Colonic mucosa (tissue), 4 donors: ENCODE results near the gene PIGN. TPM values are rescaled to one million over a fixed set of nuclear protein-coding genes. Genes with fewer than 3 reads are reported as not detected.

ENCODE experiments used
- DNase-seq: peaks from one replicate; pipeline ENCODE4 v3.0.0-alpha.2; 2020
- H3K27ac ChIP-seq: fragments of 200-600 bp; one replicate; pipeline ENCODE4 v1.8.0; 2021
- H3K27me3 ChIP-seq: fragments of 200-600 bp; one replicate; pipeline ENCODE4 v1.8.0; 2021
- H3K36me3 ChIP-seq: fragments of 200-600 bp; one replicate; pipeline ENCODE4 v1.8.0; 2021
- H3K4me1 ChIP-seq: fragments of 200-600 bp; one replicate; pipeline ENCODE4 v1.8.0; 2021; ENCODE audit warnings: mild to moderate bottlenecking
- H3K4me3 ChIP-seq: fragments of 200-600 bp; one replicate; pipeline ENCODE4 v1.8.0; 2021
- H3K9ac ChIP-seq, 2 donors: one replicate each; pipeline ENCODE4 v1.7.0; 2013; ENCODE audit warnings: control low read depth in 2 of 2, low read depth in 2 of 2, low read length in 2 of 2
- H3K9me3 ChIP-seq: fragments of 200-600 bp; one replicate; pipeline ENCODE4 v1.8.0; 2021
- intact Hi-C: fragments of 100-400 bp; cut with DNase I; formaldehyde crosslinking; loops from one replicate; pipeline ENCODE4 v1.14.1; 2022
- total RNA-seq, 2 donors: library from RNA; stranded (reverse); fragmentation: NEBNext Ultra II Directional in 1 of 2; extraction: Animal tissue kit (Norgen Biotek cat#: 25700) in 1 of 2; gene quantifications; one replicate each; pipeline ENCODE4 v1.2.1, GENCODE V29; 2021
- TF ChIP-seq, protein P1 (sequence below): fragments of 200-600 bp; IDR thresholded peaks from one replicate; pipeline ENCODE4 v1.8.0; 2022; ENCODE audit warnings: antibody characterized with exemption, mild to moderate bottlenecking
- donor health status: healthy.
- donor health status: DM: no; HTN: no; CAD: no.
- donor health status: DM: no; HTN: no; CAD: no.

PIGN gene
- total RNA-seq, 2 donors from 2014 or later = 30.1 to 37.9 TPM

DNA sequence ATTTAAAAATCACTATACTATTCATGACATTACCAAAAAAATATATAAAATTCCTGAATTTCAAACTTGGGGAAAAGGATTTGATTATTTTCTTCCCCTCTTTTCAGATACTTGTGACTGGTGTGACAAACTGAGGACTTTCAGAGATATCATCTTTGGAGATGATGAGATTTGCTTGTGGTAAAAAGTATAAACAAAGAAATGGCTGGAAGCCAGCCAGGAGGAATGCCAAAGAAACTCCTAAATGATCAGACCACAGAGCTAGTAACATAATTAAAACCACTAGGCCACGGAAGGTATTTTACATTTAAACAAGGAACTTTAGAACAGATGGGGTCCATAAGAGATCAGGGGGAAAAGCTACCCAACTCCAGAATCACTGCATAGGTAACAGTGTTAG is 58.7 kb downstream of the PIGN start:
- TF ChIP-seq, protein P1, sequence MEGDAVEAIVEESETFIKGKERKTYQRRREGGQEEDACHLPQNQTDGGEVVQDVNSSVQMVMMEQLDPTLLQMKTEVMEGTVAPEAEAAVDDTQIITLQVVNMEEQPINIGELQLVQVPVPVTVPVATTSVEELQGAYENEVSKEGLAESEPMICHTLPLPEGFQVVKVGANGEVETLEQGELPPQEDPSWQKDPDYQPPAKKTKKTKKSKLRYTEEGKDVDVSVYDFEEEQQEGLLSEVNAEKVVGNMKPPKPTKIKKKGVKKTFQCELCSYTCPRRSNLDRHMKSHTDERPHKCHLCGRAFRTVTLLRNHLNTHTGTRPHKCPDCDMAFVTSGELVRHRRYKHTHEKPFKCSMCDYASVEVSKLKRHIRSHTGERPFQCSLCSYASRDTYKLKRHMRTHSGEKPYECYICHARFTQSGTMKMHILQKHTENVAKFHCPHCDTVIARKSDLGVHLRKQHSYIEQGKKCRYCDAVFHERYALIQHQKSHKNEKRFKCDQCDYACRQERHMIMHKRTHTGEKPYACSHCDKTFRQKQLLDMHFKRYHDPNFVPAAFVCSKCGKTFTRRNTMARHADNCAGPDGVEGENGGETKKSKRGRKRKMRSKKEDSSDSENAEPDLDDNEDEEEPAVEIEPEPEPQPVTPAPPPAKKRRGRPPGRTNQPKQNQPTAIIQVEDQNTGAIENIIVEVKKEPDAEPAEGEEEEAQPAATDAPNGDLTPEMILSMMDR = no peak
- Histone ChIP-seq H3K4me3 (no peak overlapping the region), H3K27ac (no peak overlapping the region), H3K27me3 (no peaks in the 10 kb centered on the region), H3K4me1 (no peaks in the 10 kb centered on the region), H3K9me3 (no peaks in the 10 kb centered on the region), H3K36me3 (no peaks in the 10 kb centered on the region), H3K9ac (no peak overlapping the region)
- no peak for DNase-seq
- intact Hi-C loops = loop anchor here (5.0 to 10.0 kb wide), 3 partner anchors 223 to 553 kb away; no protein-coding TSS in a partner anchor

DNA sequence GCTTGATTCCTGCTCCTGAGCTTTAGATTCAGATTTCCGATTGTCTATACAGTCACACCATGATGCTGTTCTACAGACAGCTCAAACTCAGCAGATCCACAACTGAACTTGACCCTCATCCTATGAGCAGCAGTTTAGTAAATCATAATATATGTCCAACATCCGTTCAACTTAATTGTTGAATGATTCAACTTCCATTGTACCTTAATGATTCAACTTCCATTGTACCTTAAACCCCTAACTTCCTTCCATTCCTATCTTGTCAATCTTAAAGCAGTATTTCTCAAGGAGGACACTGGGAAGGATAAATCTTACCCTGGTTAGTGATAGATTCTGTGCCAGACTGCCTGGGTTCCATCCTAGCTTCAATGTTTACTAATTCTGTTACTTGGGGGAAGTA is 60.1 kb downstream of the PIGN start:
- Histone ChIP-seq H3K27ac (no peak overlapping the region), H3K9ac (no peak overlapping the region), H3K36me3 (no peaks in the 10 kb centered on the region), H3K4me3 (no peak overlapping the region), H3K27me3 (no peaks in the 10 kb centered on the region), H3K9me3 (no peaks in the 10 kb centered on the region), H3K4me1 (no peaks in the 10 kb centered on the region)
- intact Hi-C loops = loop anchor here (5.0 to 10.0 kb wide), 3 partner anchors 222 to 552 kb away; no protein-coding TSS in a partner anchor
- TF ChIP-seq, protein P1 = no peak
- DNase-seq = no peak

DNA sequence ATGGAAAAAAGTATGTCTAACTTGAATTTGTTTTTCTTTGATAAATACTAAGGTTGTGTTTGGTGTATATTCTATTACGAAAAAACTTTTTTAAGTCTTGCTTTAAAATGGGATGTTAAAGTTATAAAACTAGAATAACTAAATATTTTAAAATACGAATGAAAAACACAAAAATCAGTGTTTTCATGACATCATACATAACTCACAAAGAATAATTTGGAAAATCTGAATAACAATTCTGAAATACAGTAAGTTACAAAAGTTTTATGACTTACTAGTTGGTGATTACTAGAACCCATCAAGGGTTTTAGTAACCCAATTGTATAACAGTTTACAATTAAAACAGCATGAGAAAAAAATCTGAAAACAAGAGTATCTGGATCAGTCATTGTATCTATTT is 61.2 kb downstream of the PIGN start:
- intact Hi-C loops = loop anchor here (5.0 to 10.0 kb wide), 3 partner anchors 221 to 551 kb away; no protein-coding TSS in a partner anchor
- no peaks in the 10 kb centered on the region for H3K27me3 ChIP-seq
- H3K27ac ChIP-seq = no peak overlapping the region
- H3K9me3 ChIP-seq = no peaks in the 10 kb centered on the region
- H3K36me3 ChIP-seq = no peaks in the 10 kb centered on the region
- no peak overlapping the region for H3K9ac ChIP-seq
- TF ChIP-seq, protein P1 = no peak
- no peaks in the 10 kb centered on the region for H3K4me1 ChIP-seq
- DNase-seq = no peak
- no peak overlapping the region for H3K4me3 ChIP-seq

DNA sequence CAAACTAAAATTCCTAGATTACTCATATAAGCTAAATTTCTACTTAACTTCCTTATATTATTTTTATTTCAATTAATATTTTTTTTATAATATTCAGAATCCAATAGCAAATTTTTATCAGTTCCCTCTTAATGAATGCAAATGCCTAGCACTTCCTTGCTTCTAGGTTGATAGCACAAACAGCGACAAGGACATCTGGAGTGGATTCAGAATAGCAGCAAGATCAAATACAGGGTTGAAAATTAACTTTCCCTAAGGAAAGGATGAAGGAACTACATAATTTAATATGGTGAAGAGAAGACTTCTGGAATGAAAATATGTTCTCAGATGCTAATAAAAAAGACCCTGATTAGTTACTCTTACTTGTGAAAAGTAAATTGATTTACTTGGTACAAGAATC is 64.5 kb downstream of the PIGN start:
- Histone ChIP-seq H3K9me3 (no peaks in the 10 kb centered on the region), H3K9ac (no peak overlapping the region), H3K27me3 (no peaks in the 10 kb centered on the region), H3K4me3 (no peak overlapping the region), H3K27ac (no peak overlapping the region), H3K4me1 (no peaks in the 10 kb centered on the region), H3K36me3 (no peaks in the 10 kb centered on the region)
- intact Hi-C loops = loop anchor here (10.0 kb wide), 2 partner anchors 218 to 548 kb away; no protein-coding TSS in a partner anchor
- TF ChIP-seq, protein P1 = no peak
- no peak for DNase-seq

DNA sequence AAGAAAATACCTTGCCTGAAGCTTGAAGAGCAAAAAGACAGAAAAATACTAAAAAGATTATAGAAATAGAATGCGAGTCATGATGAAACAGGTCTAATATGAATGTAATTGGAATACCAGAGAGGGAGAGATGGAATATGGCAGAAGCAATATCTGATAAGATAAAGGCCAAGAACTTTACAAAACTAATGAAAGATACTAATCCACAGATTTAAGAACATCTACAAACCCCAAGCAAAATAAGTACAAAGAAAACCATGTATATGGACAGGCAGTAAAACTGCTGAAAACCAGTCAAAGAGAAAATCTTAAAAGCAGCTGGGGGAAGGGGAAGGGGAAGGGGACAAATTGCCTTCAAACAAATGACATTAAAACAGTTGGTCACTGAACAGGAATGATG is 67.0 kb downstream of the PIGN start:
- DNase-seq = no peak
- TF ChIP-seq, protein P1 = no peak
- Histone ChIP-seq H3K27ac (no peak overlapping the region), H3K9ac (no peak overlapping the region), H3K27me3 (no peaks in the 10 kb centered on the region), H3K9me3 (no peaks in the 10 kb centered on the region), H3K4me1 (no peaks in the 10 kb centered on the region), H3K36me3 (no peaks in the 10 kb centered on the region), H3K4me3 (no peak overlapping the region)
- intact Hi-C loops = loop anchor here (10.0 kb wide), 2 partner anchors 215 to 545 kb away; no protein-coding TSS in a partner anchor
